ENCODE measurements around the gene LRFN4.

DNA sequence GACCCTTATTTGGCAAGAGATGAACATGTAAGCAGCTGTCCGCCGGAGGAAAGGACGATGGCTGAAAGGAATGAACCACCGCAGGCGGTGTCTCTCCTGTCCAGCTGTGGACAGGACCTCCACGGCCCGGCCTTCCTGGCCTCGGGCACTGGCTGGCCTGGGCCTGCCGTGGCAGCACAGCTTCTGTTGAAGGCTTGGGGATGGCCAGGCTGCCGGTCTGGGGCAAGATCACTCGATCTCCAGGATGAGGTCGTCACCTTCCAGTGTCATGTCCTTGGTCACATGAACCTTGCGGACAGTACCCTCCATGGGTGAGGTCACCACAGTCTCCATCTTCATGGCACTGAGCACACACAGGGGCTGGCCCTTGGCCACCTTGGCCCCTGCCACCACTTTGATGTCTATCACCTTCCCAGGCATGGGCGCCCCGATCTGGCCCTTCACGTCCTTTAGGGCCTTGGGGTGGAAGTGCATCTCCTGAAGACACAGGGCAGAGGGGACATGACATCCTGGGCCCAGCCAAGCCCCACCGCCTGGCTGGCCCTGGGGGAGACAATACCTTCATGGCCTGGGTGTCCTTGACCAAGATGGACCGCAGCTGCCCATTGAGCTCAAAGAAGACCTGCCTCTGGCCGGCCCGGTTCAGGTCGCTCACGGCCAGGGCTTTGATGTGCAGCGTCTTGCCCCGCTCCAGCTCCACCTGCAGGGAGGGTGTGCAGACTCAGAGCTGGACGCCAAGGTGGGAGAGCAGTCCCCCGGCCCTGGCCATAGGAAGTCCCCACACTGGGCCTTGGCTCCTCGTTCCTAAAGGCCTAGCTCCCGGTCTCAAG is 8.0 kb upstream of the LRFN4 start:
- no peak for TF ChIP-seq CTCF (IDR thresholded peaks at IDR 0.05; ENCODE audit: extremely low read depth in 1 of 2, insufficient read depth in 1 of 2, low read depth in 1 of 2, low read length in 2 of 2)
- no peak for TF ChIP-seq POLR2A (IDR thresholded peaks at IDR 0.05; ENCODE audit: low read depth, low read length)
- TF ChIP-seq MAX (IDR thresholded peaks at IDR 0.05; ENCODE audit: insufficient read depth, insufficient read length), result no peak
- no peak for TF ChIP-seq EZH2 (IDR thresholded peaks at IDR 0.05; ENCODE audit: borderline replicate concordance, low read depth, low read length, severe bottlenecking)
